ENCODE data around the gene NFIA.

DNA sequence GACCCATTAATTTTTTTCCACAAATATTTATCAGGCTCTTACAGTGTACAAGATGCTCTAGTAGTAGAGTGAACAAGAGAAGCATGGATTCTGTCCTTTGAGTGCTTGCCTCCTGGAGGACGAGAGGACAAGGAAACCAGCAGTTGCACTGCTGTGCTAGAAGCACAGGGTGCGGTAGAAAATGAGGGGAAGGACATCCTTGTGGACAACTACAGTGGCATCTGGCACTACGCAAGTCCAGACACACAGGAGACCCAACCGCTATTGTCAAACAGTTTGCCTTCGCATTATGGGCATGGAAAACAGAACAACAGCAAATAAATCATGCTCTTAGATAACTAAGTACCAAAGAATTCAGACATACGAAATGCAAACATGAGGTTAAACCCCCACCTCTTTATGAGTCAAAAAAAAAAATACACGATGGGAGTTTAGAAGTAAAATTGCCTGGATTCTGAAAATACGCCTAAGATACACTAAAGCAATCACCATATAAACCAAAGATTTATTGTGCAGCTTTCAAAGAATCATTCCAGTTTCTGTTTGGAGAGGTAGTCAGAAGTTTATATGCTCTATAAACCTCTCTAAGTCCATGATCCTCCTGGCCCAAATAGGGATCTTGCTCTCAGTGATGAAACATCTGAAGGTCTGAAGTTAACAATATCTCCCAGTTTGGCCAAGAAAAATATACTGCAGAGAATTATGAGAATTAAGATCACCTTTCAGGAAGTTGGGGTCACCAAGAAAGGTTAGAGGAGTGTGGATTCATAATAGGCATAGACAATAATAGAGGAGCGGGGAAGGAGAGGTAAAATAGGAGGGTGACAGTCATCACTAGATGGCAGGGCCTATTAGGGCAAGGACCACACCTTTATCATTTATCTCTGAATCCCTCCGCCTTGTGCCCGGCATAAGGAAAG, 307.8 kb downstream of the NFIA start:
- TF ChIP-seq, protein P1, sequence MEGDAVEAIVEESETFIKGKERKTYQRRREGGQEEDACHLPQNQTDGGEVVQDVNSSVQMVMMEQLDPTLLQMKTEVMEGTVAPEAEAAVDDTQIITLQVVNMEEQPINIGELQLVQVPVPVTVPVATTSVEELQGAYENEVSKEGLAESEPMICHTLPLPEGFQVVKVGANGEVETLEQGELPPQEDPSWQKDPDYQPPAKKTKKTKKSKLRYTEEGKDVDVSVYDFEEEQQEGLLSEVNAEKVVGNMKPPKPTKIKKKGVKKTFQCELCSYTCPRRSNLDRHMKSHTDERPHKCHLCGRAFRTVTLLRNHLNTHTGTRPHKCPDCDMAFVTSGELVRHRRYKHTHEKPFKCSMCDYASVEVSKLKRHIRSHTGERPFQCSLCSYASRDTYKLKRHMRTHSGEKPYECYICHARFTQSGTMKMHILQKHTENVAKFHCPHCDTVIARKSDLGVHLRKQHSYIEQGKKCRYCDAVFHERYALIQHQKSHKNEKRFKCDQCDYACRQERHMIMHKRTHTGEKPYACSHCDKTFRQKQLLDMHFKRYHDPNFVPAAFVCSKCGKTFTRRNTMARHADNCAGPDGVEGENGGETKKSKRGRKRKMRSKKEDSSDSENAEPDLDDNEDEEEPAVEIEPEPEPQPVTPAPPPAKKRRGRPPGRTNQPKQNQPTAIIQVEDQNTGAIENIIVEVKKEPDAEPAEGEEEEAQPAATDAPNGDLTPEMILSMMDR (IDR thresholded peaks at IDR 0.05 in 2 of 3, conservative IDR thresholded peaks at IDR 0.05 in 1 of 3; ENCODE audit: insufficient read depth in 2 of 3, low read depth in 1 of 3, low read length in 3 of 3): no peak
- TF ChIP-seq SMAD1 (IDR thresholded peaks at IDR 0.05; ENCODE audit: low read depth, low read length, partially characterized antibody): no peak
- TF ChIP-seq, protein P2, sequence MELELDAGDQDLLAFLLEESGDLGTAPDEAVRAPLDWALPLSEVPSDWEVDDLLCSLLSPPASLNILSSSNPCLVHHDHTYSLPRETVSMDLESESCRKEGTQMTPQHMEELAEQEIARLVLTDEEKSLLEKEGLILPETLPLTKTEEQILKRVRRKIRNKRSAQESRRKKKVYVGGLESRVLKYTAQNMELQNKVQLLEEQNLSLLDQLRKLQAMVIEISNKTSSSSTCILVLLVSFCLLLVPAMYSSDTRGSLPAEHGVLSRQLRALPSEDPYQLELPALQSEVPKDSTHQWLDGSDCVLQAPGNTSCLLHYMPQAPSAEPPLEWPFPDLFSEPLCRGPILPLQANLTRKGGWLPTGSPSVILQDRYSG (tag; conservative IDR thresholded peaks at IDR 0.05; ENCODE audit: low read depth): no peak
